Nephron (organoid): ENCODE data around the gene ATP9A.
"Not testable (repeated sequence)": the region's sequence is repeated elsewhere in the genome, so short reads cannot be mapped to it uniquely, and the experiment has no call there.

Experiments
- H3K27ac Mint-ChIP-seq, 3 experiments: 2 replicates each; pipeline ENCODE4 v1.8.0; 2020; ENCODE audit warnings: mixed read lengths in 3 of 3, mild to moderate bottlenecking in 2 of 3, moderate library complexity in 1 of 3
- H3K27me3 Mint-ChIP-seq: 2 replicates; pipeline ENCODE4 v1.8.0; 2021; ENCODE audit warnings: low read depth, mild to moderate bottlenecking, moderate library complexity, mixed read lengths
- H3K36me3 Mint-ChIP-seq: 2 replicates; pipeline ENCODE4 v1.8.0; 2020; ENCODE audit warnings: low read depth, mixed read lengths
- H3K4me1 Mint-ChIP-seq: 2 replicates; pipeline ENCODE4 v1.8.0; 2020; ENCODE audit warnings: mixed read lengths
- H3K4me3 Mint-ChIP-seq, 3 experiments: 2 replicates each; pipeline ENCODE4 v1.8.0; 2020; ENCODE audit warnings: mild to moderate bottlenecking in 3 of 3, mixed read lengths in 3 of 3, moderate library complexity in 2 of 3
- H3K9me3 Mint-ChIP-seq: 2 replicates; pipeline ENCODE4 v1.8.0; 2020; ENCODE audit warnings: mixed read lengths
- TF ChIP-seq, protein P1 (sequence below), 3 experiments: fragments of 200-600 bp; sonication (generic); IDR thresholded peaks; one replicate each; pipeline ENCODE4 v1.5.0; 2021; ENCODE audit warnings: antibody characterized with exemption in 3 of 3; ENCODE audit not compliant: unreplicated experiment in 3 of 3

ATP9A gene

GRCh38 chr20:51574248-51575033, 193.7 kb downstream of the ATP9A start:
- peaks cover 9% of the 10 kb centered on the region for H3K4me1 Mint-ChIP-seq
- peaks cover 12% of the 10 kb centered on the region for H3K27me3 Mint-ChIP-seq
- H3K4me3 Mint-ChIP-seq, result no peak overlapping the region
- TF ChIP-seq, protein P1, sequence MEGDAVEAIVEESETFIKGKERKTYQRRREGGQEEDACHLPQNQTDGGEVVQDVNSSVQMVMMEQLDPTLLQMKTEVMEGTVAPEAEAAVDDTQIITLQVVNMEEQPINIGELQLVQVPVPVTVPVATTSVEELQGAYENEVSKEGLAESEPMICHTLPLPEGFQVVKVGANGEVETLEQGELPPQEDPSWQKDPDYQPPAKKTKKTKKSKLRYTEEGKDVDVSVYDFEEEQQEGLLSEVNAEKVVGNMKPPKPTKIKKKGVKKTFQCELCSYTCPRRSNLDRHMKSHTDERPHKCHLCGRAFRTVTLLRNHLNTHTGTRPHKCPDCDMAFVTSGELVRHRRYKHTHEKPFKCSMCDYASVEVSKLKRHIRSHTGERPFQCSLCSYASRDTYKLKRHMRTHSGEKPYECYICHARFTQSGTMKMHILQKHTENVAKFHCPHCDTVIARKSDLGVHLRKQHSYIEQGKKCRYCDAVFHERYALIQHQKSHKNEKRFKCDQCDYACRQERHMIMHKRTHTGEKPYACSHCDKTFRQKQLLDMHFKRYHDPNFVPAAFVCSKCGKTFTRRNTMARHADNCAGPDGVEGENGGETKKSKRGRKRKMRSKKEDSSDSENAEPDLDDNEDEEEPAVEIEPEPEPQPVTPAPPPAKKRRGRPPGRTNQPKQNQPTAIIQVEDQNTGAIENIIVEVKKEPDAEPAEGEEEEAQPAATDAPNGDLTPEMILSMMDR (IDR thresholded peaks at IDR 0.05; ENCODE audit: unreplicated experiment in 3 of 3), result no peak
- no peak overlapping the region for H3K27ac Mint-ChIP-seq
- H3K9me3 Mint-ChIP-seq, result peaks cover 5% of the 10 kb centered on the region
- H3K36me3 Mint-ChIP-seq, result no peaks in the 10 kb centered on the region

- H3K36me3 Mint-ChIP-seq, result no peaks in the 10 kb centered on the region
- TF ChIP-seq, protein P1 (IDR thresholded peaks at IDR 0.05; ENCODE audit: unreplicated experiment in 3 of 3), result no peak
- H3K27ac Mint-ChIP-seq, result no peak overlapping the region
- H3K4me3 Mint-ChIP-seq, result no peak overlapping the region
- peaks cover 17% of the 10 kb centered on the region for H3K27me3 Mint-ChIP-seq
- H3K9me3 Mint-ChIP-seq, result peaks cover 7% of the 10 kb centered on the region
- H3K4me1 Mint-ChIP-seq, result peaks cover 9% of the 10 kb centered on the region
These were observed 194.5 kb downstream of the ATP9A start for GRCh38 chr20:51573576-51574243.

DNA sequence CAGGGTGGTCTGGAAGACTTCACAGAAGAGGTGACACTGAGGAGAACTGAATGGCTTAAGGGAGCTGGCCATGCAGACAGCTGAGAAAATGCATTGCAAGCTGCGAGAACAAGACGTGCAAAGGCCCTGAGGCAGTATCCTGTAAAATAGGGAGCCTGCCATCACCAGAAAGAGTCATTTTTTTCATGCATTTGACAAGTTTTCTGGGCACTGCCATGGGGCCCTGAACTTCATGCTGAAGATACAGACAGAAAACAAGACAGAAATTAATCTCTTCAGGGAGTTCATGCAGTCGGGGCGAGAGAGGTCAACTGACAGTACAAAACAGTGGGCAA, 196.8 kb downstream of the ATP9A start:
- peaks cover 9% of the 10 kb centered on the region for H3K4me1 Mint-ChIP-seq
- peaks cover 6% of the 10 kb centered on the region for H3K9me3 Mint-ChIP-seq
- no peak overlapping the region for H3K27ac Mint-ChIP-seq
- peaks cover 22% of the 10 kb centered on the region for H3K27me3 Mint-ChIP-seq
- no peak overlapping the region for H3K4me3 Mint-ChIP-seq
- TF ChIP-seq, protein P1 (IDR thresholded peaks at IDR 0.05; ENCODE audit: unreplicated experiment in 3 of 3), result no peak
- no peaks in the 10 kb centered on the region for H3K36me3 Mint-ChIP-seq

DNA sequence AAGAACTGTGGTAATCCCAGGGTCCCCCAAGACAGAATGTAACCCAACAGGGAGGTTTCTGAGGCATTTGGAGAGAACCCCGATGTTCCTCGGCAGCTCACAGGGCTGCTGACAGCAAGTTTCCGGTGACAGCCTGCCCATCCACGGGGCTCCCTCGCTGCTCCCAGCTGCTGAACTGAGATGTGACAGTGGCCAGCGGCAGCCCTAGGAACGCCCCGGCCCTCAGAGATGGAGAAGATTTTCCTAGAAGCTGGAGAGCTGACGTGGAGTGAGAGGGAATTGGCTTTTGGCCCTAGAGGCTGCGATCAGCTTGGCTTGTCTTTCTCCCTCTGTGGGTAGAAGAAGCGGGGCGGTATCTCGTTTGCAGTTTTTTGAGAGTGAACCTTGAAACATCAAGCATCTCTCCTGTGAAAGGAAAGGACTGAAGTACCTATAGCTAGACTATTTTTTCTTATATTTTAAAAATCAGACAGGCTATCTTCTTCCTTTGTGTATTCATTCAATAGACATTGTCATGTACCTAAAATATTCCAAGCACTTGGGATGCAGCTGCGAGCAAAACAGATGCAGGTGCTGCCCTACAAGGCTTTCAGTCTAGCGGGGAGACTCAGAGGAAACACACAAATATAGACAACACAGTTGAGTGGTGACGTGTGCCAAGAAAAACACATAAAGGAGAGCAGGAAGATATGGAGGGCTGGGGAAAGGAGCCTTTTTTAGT, 197.3 kb downstream of the ATP9A start:
- Mint-ChIP-seq H3K4me3 (no peak overlapping the region), H3K27ac (no peak overlapping the region), H3K36me3 (no peaks in the 10 kb centered on the region), H3K4me1 (peaks cover 11% of the 10 kb centered on the region), H3K9me3 (peaks cover 5% of the 10 kb centered on the region), H3K27me3 (peaks cover 27% of the 10 kb centered on the region)
- TF ChIP-seq, protein P1 (IDR thresholded peaks at IDR 0.05; ENCODE audit: unreplicated experiment in 3 of 3), result no peak

- peaks cover 13% of the 10 kb centered on the region for H3K4me1 Mint-ChIP-seq
- H3K27ac Mint-ChIP-seq, result no peak overlapping the region
- peaks cover 30% of the 10 kb centered on the region for H3K27me3 Mint-ChIP-seq
- TF ChIP-seq, protein P1 (IDR thresholded peaks at IDR 0.05; ENCODE audit: unreplicated experiment in 3 of 3), result no peak
- H3K36me3 Mint-ChIP-seq, result no peaks in the 10 kb centered on the region
- H3K9me3 Mint-ChIP-seq, result peaks cover 5% of the 10 kb centered on the region
- H3K4me3 Mint-ChIP-seq, result no peak overlapping the region
These were observed 198.1 kb downstream of the ATP9A start for GRCh38 chr20:51569815-51570738.

DNA sequence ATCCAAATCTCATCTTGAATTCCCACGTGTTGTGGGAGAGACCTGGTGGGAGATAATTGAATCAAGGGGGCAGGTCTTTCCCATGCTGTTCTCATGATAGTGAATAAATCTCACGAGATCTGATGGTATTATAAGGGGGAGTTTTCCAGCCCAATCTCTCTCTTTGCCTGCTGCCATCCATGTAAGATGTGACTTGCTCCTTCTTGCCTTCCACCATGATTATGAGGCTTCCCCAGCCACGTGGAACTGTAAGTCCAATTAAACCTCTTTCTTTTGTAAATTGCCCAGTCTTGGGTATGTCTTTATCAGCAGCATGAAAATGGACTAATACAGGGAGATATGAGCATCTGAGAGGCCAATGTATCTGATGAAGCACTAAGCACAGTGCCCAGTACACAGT, 199.7 kb downstream of the ATP9A start:
- Mint-ChIP-seq H3K27me3 (peaks cover 40% of the 10 kb centered on the region), H3K4me1 (peaks cover 19% of the 10 kb centered on the region)
- H3K9me3 Mint-ChIP-seq, H3K4me3 Mint-ChIP-seq, H3K27ac Mint-ChIP-seq, H3K36me3 Mint-ChIP-seq: not testable (repeated sequence)
